Skeletal muscle satellite cell (primary cell): ENCODE measurements around the gene CDS2. TPM values are rescaled to one million over a fixed set of nuclear protein-coding genes. Genes with fewer than 3 reads are reported as not detected.

Source experiments
- H3K27me3 ChIP-seq: 2 replicates; pipeline ENCODE4 v1.7.0; 2013; ENCODE audit warnings: low read length; ENCODE audit not compliant: control insufficient read depth, insufficient read depth
- H3K36me3 ChIP-seq: 2 replicates; pipeline ENCODE4 v1.7.0; 2013; ENCODE audit warnings: mild to moderate bottlenecking, control low read depth, low read length; ENCODE audit not compliant: insufficient read depth
- H3K4me1 ChIP-seq: 2 replicates; pipeline ENCODE4 v1.7.0; 2013; ENCODE audit warnings: low read length; ENCODE audit not compliant: control insufficient read depth, insufficient read depth
- H3K4me2 ChIP-seq: 2 replicates; pipeline ENCODE4 v1.7.0; 2013; ENCODE audit warnings: mild to moderate bottlenecking, low read length
- H3K4me3 ChIP-seq: 2 replicates; pipeline ENCODE4 v1.7.0; 2013; ENCODE audit warnings: low read length
- H3K9ac ChIP-seq: 2 replicates; pipeline ENCODE4 v1.7.0; 2013; ENCODE audit warnings: mild to moderate bottlenecking, low read depth, low read length, moderate library complexity
- H3K9me3 ChIP-seq: replicated peaks from 2 replicates; pipeline ENCODE4 v1.7.0; 2013; ENCODE audit warnings: mild to moderate bottlenecking, control low read depth, low read length
- small RNA-seq: library from RNA; depleted of rRNA; stranded (forward); fragments of <200 nt; gene quantifications from one replicate; pipeline ENCODE3, GENCODE V24; 2012

Gene CDS2

GRCh38 chr20:5221061-5221430, 94.2 kb downstream of the CDS2 start:
- H3K9me3 ChIP-seq, result no peaks in the 10 kb centered on the region
- no peaks in the 10 kb centered on the region for H3K36me3 ChIP-seq
- no peaks in the 10 kb centered on the region for H3K27me3 ChIP-seq
- H3K4me1 ChIP-seq, result no peaks in the 10 kb centered on the region
- no peak overlapping the region for H3K4me2 ChIP-seq
- no peak overlapping the region for H3K9ac ChIP-seq
- no peak overlapping the region for H3K4me3 ChIP-seq

GRCh38 chr20:5222919-5223634, 96.3 kb downstream of the CDS2 start:
- Histone ChIP-seq H3K4me2 (no peak overlapping the region), H3K36me3 (no peaks in the 10 kb centered on the region), H3K27me3 (no peaks in the 10 kb centered on the region), H3K9ac (no peak overlapping the region), H3K4me1 (no peaks in the 10 kb centered on the region), H3K4me3 (no peak overlapping the region), H3K9me3 (no peaks in the 10 kb centered on the region)

- Histone ChIP-seq H3K4me2 (no peak overlapping the region), H3K4me1 (no peaks in the 10 kb centered on the region), H3K4me3 (no peak overlapping the region), H3K9ac (no peak overlapping the region), H3K27me3 (peaks cover 4% of the 10 kb centered on the region), H3K9me3 (no peaks in the 10 kb centered on the region), H3K36me3 (no peaks in the 10 kb centered on the region)
Measured at GRCh38 chr20:5230544-5230943, 103.7 kb downstream of the CDS2 start.

GRCh38 chr20:5234158-5234557, 107.3 kb downstream of the CDS2 start:
- Histone ChIP-seq H3K27me3 (peaks cover 4% of the 10 kb centered on the region), H3K4me1 (no peaks in the 10 kb centered on the region), H3K4me2 (no peak overlapping the region), H3K9me3 (no peaks in the 10 kb centered on the region), H3K4me3 (no peak overlapping the region), H3K36me3 (no peaks in the 10 kb centered on the region), H3K9ac (no peak overlapping the region)

- no peak overlapping the region for H3K4me2 ChIP-seq
- H3K9me3 ChIP-seq, result no peaks in the 10 kb centered on the region
- no peak overlapping the region for H3K9ac ChIP-seq
- peaks cover 4% of the 10 kb centered on the region for H3K27me3 ChIP-seq
- no peaks in the 10 kb centered on the region for H3K36me3 ChIP-seq
- H3K4me3 ChIP-seq, result no peak overlapping the region
- H3K4me1 ChIP-seq, result no peaks in the 10 kb centered on the region
Measured at GRCh38 chr20:5234978-5235377, 108.2 kb downstream of the CDS2 start.

Small RNA genes lying within 50 kb of the gene (small RNA-seq; reads per million reads assigned to genes)
- gene RF00019 (not detected), gene RF00568 (not detected), gene RNA5SP474 (0.42 reads per million)
